Measurements from ENCODE around the gene GPX7. TPM values are rescaled to one million over a fixed set of nuclear protein-coding genes. Genes with fewer than 3 reads are reported as not detected.
A peak's percentile ranks its signal among the peaks of the same experiment; 100 is the strongest.

GPX7 gene
- total and polyA plus RNA-seq, 2 of the 4 experiments (the other 2 are of a cell fraction), result 3.4 to 3.8 TPM

GRCh38 chr1:52554267-52554640 lies 47.9 kb upstream of the GPX7 start:
- dilution Hi-C loops (cut with HindIII; ENCODE audit: low sequenced_read_pairs, unreplicated experiment) (no loop called here), in situ Hi-C loops (cut with MboI; ENCODE audit: low sequenced_read_pairs) (no loop called here), intact Hi-C loops (cut with micrococcal nuclease) (no loop called here)
- H3K4me2 ChIP-seq (ENCODE audit: low read depth, low read length), result peak overlapping the region; percentile 69
- 40% methylated on average over 4 of the region's 6 CpGs; no CpG with 5 or more reads in 1 of the 2 experiments for WGBS, 2 experiments (ENCODE audit: extremely low coverage in 2 of 2, insufficient read length in 1 of 2)
- 0 out of 3 replicates have a peak overlapping the region, but pooled peaks have one; percentile 0 for H2BK15ac ChIP-seq (ENCODE audit: low read depth, low read length)
- H2AK5ac ChIP-seq (ENCODE audit: low read depth, low read length), result peak overlapping the region; percentile 76
- no peaks in the 10 kb centered on the region for H3K27me3 ChIP-seq (ENCODE audit: control insufficient read depth, insufficient read depth, low read length)
- peak overlapping the region; percentile 78 for H3K14ac ChIP-seq (replicated peaks; ENCODE audit: low read depth, low read length)
- peak overlapping the region; percentile 63 for H3K23ac ChIP-seq (ENCODE audit: low read depth, low read length)
- peaks cover 4% of the 10 kb centered on the region for H3K4me1 ChIP-seq (ENCODE audit: control insufficient read depth, insufficient read depth, low read length)
- BruUV-seq (replicated peaks), result no TSS peak
- peak overlapping the region; percentile 86 for H3K56ac ChIP-seq (ENCODE audit: extremely low read depth, insufficient read depth, low read length)
- peak overlapping the region; percentile 81; the same call in 1 of the 2 replicates for H3K27ac ChIP-seq (ENCODE audit: insufficient read depth, low read length)
- H4K8ac ChIP-seq (ENCODE audit: low read depth in 2 of 2, low read length in 2 of 2), result peak overlapping the region; percentile 84 to 92; a peak in 3 of 4 replicates
- H3K18ac ChIP-seq (ENCODE audit: low read depth, low read length), result no peak overlapping the region; the same call in 1 of the 2 replicates
- ChIA-PET CTCF (interaction anchor here (0.6 to 0.7 kb wide), 3 partner anchors 34 to 620 kb away, joined by 3 to 5 read pairs (median 4); no protein-coding TSS in a partner anchor), POLR2A (ENCODE audit: unreplicated experiment) (no interaction called here)
- H2BK120ac ChIP-seq (ENCODE audit: low read depth, low read length), result 0 out of 2 replicates have a peak overlapping the region, but pooled peaks have one; percentile 45
- no peak for DNase-seq
- peak overlapping the region; percentile 12 for H2AK9ac ChIP-seq (replicated peaks; ENCODE audit: low read depth, low read length, poor library complexity)
- ATAC-seq (ENCODE audit: low read depth), result no peak
- no peaks in the 10 kb centered on the region for H3K36me3 ChIP-seq (ENCODE audit: control insufficient read depth, insufficient read depth, low read length)
- peaks cover 4 to 38% of the 10 kb centered on the region in 2 experiments; a peak in 2 of 4 replicates for H3K79me1 ChIP-seq (ENCODE audit: low read depth in 1 of 2, low read length in 2 of 2)
- TF ChIP-seq SMC3 (IDR thresholded peaks at IDR 0.05; ENCODE audit: low read depth, low read length) (no peak), CHD1 (IDR thresholded peaks at IDR 0.05; ENCODE audit: low read depth, low read length) (no peak), NFE2L2 (IDR thresholded peaks at IDR 0.05; ENCODE audit: low read depth, low read length) (no peak), MAFK (IDR thresholded peaks at IDR 0.05; ENCODE audit: low read depth, low read length) (no peak), USF2 (IDR thresholded peaks at IDR 0.05; ENCODE audit: low read depth, low read length) (no peak), MXI1 (IDR thresholded peaks at IDR 0.05; ENCODE audit: borderline replicate concordance, low read depth, low read length) (no peak), MAZ (IDR thresholded peaks at IDR 0.05; ENCODE audit: borderline replicate concordance, low read depth, low read length) (no peak), RCOR1 (IDR thresholded peaks at IDR 0.05; ENCODE audit: insufficient replicate concordance, low read length) (no peak), FOS (IDR thresholded peaks at IDR 0.05; ENCODE audit: low read depth, low read length) (no peak), ELK1 (IDR thresholded peaks at IDR 0.05; ENCODE audit: borderline replicate concordance, low read depth, low read length) (no peak), POLR2A (IDR thresholded peaks at IDR 0.05; ENCODE audit: low read depth, low read length) (no peak)
- H3K4ac ChIP-seq (ENCODE audit: low read depth, low read length), result peak overlapping the region; percentile 86
- peak overlapping the region; percentile 91 for H3K4me3 ChIP-seq (ENCODE audit: insufficient read depth, low read depth, low read length)
- H4K91ac ChIP-seq (ENCODE audit: insufficient read depth, low read depth, low read length), result peak overlapping the region; percentile 72; the same call in 1 of the 2 replicates
- peak overlapping the region; percentile 52 for H2AFZ ChIP-seq (replicated peaks; ENCODE audit: low read length, poor library complexity)
- peaks cover 25% of the 10 kb centered on the region for H4K20me1 ChIP-seq (ENCODE audit: insufficient read depth, low read length)
- H4K5ac ChIP-seq (ENCODE audit: low read depth, low read length), result peak overlapping the region; percentile 38
- no peak overlapping the region for H2BK5ac ChIP-seq (ENCODE audit: low read depth, low read length, poor library complexity, severe bottlenecking)
- H3K9me1 ChIP-seq (ENCODE audit: insufficient read depth, low read length), result 0 out of 2 replicates have a peak, but pooled peaks cover 3% of the 10 kb centered on the region
- peak overlapping the region; percentile 80 for H3K9ac ChIP-seq (ENCODE audit: low read depth, low read length)
- H2BK20ac ChIP-seq (ENCODE audit: low read depth, low read length), result no peak overlapping the region
- H3K9me3 ChIP-seq (ENCODE audit: control insufficient read depth, insufficient read depth, low read length), result no peaks in the 10 kb centered on the region
